DMS53 treated with DMSO at 0.1 percent for 48 hours (cell line): Measurements from ENCODE around the gene GPS1.

Source experiments
- DNase-seq: peaks from one replicate; lab custom pipeline; 2025; ENCODE audit not compliant: unreplicated experiment; lab: John Stamatoyannopoulos, UW

The GPS1 gene

DNA sequence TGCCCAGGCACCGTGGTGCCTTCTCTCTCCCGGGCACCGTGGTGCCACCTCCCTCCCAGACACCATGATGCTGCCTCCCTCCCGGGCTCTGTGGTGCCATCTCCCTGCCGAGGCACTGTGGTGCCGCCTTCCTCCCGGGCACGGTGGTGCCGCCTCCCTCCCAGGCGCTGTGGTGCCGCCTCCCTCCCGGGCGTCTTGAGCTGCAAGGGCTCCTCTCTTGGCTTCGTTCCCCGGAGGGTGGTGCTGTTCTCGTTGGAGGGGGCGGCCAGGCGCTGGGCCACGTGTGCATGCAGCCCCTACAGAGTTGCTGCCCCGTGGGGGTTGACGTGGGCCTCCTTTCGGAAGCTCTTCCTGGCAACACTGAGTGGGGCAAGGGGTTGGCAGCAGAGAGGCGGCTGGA, 37.3 kb upstream of the GPS1 start:
- no peak for DNase-seq

DNA sequence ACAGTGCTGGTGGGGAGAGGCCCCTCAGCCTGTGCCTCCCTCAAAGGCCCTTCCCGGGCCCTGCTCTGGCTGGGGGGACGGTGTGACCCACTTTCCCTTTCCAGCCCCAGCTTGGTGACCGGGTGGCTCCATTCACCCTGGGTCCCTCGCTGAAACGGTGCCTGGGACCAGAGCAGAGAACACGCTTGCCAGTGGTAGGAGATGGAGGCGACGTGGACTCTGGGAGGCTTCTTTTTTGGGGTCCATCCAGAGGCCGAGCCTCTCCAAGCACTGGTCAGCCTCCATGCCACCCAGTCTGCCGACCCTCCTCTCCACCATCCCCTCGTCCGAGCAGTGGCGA, 36.8 kb upstream of the GPS1 start:
- no peak for DNase-seq

DNA sequence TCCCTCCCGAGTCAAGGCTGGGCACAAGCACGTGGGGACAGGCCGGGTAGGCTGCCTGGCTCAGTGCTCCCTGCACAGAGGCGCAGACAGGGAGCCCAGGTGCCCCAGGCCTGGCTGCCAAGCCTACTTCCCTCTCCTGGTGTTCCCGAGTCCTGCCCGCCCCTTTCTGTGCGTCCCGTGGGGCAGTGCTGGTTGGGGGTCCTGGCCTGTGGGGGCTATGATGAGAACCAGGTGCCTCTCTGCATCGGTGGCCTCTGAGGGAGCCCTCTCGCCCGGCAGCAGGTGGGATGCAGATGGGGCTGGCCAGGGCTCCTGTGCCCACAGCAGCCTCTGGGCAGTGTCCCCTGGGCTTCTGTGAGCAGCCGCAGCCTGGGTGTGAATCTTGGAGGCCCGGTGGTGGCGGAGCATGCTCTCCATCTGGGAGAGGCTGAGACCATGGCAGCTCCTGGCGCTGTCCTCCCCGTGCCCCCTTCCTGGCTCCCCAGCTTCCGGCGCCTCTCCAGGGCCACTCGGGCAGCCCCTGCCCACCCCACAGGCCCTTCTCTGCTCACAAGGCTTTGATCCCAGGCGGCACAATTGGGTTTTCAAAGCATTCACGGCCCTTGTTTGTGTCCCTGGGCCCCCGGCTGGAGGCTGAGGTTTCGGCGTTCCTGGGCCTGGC, 36.3 kb upstream of the GPS1 start:
- no peak for DNase-seq

DNA sequence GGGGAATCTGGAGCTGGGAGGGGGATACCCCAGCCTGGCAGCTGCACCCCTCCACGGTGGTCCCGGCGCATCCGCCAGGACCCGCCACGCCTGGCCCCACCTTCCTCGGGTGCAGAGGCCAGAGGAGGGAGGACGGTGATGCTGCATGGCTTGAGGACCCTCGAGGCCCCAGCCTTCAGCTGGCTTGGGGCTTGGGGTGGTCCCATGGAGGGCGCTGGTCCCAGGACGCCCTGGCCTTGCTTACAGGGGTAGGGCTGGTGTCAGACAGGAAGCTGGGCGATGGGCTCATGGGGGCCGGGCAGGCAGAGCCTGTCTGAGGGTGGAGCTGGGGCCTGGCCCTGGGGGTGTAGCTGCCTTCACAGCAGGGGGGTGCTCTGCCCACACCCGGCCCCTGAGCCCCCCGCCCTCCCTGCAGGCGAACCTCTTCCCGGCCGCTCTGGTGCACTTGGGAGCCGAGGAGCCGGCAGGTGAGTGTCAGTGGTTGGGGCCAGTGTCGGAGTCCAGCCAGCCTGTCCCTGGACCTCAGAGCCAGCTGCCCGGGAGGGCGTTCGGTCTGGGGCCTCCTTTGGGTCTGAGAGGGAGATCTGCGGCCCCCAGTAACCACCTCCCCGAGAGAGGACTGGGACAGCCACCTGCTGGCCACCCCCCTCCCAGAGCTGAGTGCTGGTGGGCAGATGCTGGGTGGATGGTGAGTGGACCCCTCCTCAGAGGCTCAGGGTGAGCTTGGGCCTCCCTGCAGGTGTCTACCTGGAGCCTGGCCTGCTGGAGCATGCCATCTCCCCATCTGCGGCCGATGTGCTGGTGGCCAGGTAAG, 35.4 kb upstream of the GPS1 start:
- no peak for DNase-seq

DNA sequence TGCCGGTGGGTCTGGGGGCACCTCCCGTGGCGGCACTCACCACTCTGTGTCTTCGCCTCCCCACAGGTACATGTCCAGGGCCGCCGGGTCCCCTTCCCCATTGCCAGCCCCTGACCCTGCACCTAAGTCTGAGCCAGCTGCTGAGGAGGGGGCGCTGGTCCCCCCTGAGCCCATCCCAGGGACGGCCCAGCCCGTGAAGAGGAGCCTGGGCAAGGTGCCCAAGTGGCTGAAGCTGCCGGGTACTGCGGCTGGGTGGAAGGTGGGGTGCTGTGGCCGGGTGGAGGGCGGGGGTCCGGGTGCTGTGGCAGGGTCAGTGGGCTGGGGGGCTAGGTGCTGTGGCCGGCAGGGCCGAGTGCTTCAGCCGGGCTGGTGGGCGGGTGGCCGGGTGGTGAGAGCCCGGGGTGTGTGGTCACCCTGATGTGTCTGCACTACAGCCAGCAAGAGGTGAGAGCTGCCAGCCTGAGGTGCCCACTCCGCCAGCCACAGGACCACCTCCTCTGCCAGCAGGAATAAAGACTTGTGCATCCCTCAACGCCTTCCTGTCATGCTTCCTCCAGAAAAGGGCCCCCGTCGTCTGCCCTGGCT, 34.7 kb upstream of the GPS1 start:
- no peak for DNase-seq

DNA sequence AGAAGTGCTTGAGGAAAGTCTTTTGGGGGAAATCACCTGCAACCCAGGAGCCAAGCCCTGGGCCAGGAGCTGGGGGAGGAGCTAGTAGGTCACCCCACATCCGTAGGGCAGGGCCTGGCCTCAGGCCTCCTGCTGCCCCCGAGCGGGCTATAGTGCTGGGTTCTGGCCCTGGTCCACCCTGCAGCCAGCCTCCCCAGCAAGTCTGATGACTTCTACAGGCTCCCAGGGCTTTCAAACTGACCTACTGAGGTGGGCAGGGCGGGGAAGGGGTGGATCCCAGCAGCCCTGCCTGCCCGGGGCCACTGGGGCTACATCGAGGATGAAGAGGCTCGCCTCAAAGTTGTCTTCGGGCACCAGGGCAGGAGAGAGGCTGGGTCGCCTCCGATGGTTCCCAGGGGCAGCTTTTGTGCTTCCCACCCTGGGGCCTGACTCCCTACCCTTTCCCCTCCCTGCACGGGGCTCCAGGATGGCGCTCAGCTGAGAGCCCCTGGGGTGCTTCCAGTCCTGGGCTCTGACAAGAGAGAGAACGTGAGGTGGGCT, 34.0 kb upstream of the GPS1 start:
- no peak for DNase-seq

DNA sequence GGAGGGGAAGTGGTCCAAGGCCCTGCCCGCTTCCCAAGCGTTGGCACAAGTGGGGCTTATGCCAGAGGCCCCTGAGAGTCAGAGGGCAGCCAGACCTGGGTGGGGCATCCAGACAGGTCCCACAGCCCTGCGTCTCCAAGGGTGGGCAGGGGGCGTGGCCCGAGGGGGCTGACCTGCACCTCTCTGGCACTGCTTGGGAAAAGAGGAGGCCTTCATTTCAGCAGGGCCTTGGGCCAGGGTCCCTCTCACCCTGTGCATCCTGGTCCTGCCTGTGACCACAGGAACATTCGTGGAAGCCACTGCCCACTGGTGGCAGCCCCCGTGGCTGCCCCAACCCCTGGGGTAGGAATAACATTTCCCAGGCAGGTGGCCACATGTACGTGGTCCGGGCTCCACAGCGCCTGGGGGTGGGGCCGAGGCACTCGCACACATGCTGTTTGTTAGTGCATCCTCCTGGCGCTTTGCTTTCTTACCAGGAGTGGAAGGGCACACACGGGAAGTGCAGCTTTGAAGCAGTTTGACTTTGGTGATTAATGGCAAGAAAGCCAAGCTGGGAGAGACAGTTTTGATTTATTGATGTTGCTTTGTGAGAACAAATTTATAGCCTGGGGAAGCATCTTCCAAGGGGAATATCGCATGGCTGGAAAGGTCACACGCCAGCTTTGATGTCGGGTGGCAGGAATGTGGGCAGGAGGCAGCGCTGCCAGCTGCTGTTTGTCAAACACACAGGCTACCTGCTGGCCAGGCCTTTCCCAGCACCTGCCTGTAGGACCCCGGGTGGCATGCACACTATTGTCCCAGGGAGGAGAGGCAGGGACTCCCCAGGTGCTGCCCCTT, 33.3 kb upstream of the GPS1 start:
- DNase-seq: peak; percentile 42

DNA sequence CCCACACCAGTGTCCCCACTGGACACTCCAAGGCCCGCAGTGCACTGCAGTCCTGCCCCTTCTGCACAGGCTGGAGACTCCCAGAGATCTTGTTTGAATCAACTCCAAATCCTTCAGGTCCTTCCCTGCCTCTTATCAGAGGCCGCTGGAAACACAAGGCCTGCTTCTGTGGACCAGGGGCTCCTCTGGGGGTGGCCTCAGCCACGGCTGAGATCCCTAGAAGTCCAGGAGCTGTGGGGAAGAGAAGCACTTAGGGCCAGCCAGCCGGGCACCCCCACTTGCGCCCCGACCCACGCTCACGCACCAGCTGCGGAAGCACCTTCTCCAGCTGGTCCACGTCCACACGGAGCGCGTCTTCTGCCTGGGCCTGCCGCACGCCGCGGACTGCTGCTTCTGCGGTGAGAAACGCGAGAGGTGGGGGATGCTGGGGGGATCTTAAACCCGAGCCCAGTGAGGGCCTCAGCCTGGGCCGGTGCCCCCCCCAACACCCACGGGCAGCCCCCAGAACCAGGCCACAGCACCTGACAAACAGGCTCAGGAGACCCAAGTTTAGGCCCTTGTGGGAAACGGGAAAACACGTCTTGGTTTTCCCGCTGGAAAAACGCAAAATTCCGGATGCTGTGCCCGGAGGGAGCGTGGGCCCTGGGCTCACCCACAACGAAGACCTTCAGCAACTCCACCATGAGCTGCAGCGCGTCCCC, 32.6 kb upstream of the GPS1 start:
- DNase-seq: no peak

DNA sequence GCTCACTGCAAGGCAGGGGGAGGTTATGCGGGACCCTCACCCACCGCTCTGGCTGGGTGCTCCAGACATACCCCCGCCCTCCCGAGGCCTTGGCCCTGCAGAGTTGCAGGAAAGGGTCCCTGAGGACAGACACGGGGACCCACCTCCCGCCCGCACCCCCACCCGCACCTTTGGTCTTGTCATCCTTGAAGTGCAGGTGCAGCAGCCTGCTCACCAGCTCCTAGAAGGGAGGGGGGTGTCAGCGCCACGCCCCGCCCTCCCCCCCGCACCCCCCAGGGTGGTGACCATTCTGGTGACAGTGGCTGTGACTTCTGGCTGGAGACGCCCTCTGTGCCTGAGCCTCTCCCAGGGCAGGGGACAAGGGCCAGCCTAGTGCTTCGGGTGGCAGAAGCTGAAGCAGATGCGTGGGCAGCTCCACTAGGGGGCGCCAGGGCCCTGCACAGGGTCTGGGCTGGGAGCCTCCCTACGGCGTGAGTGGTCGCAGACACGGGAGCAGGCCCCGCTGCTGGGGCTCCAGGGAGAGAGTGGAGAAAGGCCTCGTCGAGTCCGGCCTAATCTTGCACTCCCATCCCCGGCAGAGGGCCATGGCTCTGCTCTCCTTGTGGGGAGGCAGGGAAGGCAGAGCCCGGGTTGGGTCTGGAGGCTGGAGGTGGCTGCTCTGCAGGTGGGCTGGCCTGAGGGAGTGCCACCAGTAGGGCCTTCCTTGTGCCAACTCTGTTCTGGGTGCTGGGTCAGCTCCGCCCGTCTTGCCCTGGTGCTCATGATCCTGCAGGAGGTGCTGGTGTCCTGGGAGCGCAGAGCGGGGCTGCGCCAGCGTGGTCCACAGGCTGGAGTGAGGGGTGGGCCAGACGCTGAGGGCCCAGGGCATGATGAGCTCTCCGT, 31.8 kb upstream of the GPS1 start:
- DNase-seq: peak; percentile 39

DNA sequence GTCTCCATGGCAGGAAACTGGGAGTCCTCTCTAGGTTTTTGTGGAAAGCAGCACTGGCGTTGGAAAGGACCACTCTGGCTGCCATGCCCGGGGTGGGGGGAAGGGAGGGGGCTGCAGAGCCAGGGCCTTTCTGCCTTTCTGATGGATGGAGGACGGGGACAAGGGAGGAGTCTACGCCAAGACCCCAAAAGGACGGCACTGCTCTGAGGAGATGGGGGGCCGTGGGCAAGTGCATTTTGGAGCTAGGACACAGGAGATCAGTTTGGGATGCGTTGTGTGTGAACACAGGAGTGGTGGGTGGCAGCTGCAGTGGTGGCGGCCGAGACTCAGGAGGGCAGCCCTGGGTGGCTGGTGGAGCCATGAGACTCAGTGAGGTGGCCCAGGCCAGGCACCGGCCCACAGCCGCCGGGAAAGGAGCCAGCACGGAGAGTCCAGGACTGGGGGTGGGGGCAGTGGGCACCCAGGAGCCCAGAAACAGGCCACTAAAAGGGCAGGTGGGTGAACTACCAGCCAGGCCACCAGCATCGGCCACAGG, 31.1 kb upstream of the GPS1 start:
- no peak for DNase-seq

DNA sequence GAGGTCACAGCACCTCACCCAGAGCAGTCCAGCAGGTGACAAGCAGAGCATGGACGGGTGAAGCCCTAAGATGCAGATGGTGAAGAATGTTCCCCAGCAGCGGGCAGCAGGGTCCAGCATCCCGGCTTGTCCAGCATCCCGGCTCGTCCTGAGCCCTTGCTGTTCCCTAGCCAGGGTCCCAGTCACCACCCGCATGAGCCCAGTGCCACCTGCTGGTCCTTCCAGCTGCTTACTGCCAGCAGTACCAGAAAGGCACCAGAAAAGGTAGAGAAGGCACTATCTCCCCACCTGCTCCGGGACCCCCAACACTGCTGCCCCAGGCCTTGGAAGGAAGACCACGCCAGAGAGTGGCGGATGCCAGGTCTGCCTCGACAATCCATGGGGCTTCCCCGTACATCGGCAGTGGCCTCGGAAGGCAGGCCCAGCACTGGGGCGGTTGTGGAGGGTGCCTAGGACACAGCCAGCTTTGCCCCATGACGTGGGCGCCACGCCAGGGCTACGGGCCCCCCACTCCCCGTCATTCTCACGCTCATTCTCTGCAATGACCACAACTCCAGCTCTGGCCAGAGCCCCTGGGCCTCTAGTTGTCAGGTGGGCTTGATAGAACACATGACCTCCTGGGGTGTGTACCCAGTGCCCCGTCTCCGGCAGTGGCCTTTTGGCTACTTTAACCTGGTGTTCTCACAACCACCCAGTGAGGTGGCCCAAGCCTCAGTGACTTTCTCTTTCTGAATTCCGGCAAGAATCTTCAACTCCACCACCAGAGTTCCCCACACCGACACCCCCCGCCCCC, 30.4 kb upstream of the GPS1 start:
- peak; percentile 88 for DNase-seq

DNA sequence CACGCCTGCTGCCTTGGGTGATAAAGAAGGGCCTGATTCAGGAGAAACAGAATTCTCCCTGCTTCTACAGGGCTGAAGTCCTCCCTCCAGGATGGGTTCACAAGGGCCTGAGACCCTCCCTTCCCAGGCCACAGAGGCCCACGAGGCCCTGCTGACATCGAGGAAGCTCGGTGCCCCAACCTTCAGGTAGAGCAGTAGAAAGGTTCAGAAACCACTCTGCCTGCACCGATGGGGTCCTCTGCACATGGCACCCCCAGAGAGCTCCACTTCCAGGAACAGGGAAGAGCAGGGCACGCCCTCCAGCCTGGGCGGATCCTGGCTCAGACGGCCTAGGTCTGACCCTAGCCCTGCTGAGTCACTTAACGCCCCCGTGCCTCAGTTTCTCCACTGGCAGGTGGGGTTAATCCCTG, 29.8 kb upstream of the GPS1 start:
- DNase-seq: no peak

DNA sequence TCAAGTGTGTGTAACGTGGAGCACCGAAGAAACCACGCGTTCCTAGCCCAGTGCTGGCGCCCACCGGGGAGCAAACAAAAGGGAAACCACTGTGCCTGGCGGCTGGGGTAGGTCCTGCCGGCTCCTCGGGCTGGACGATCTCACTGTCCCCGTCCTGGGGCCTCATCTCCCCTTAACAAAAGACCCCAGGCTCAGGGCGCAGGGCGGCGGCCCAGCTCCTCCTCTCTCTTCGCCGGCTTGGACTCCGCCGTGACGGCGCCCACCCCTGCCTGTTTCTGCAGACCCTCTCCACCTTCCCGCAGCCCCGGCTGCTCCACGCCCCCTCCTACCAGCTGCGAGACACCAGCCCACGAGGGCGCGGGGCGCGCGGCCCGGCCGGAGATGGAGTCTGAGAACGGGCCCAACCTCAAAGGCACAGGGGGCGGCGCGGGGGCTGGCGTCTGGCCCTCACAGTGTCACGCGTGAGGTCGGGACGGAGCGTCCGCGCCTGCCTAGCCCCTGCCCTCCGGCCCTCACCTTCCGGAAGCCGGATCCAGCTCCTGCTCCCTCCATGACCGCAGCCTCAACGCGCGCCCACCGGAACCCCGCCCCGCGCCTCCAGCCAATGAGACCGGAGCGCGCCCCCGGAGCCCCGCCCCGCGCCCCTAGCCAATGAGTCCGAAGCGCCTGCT, 29.3 kb upstream of the GPS1 start, which contains the start of gene CENPX:
CENPX (minus strand) TSS at position 569 of the 671 bp plus-strand sequence; CDS start at position 552, 17 bp downstream.
- DNase-seq: peak; percentile 34

DNA sequence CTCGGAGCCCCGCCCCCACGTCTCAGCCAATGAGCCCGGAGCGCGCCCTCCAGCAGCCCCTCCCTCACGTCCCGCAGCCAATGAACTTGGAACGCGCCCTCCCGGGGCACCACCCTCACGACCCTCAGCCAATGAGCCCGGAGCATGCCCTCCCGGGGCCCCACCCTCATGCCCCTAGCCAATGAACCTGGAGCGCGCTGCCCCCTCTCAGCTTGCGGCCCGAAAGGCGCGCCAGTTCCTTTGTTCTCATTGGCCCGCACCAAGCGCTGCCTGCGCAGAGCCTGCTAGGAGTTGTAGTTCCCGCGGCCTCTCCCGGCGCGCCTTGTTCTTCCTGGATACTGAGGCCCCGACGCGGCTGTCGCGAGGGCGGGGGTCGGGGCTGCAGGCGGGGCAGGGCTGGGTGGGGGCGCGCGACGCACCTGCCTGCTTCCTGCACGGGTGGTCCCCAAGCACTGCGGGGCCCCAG, 28.7 kb upstream of the GPS1 start, which contains the start of gene LRRC45:
LRRC45 (plus strand) TSS at position 325 of the 466 bp plus-strand sequence. CDS start 339 bp downstream, outside the sequence.
- peak; percentile 99 for DNase-seq

DNA sequence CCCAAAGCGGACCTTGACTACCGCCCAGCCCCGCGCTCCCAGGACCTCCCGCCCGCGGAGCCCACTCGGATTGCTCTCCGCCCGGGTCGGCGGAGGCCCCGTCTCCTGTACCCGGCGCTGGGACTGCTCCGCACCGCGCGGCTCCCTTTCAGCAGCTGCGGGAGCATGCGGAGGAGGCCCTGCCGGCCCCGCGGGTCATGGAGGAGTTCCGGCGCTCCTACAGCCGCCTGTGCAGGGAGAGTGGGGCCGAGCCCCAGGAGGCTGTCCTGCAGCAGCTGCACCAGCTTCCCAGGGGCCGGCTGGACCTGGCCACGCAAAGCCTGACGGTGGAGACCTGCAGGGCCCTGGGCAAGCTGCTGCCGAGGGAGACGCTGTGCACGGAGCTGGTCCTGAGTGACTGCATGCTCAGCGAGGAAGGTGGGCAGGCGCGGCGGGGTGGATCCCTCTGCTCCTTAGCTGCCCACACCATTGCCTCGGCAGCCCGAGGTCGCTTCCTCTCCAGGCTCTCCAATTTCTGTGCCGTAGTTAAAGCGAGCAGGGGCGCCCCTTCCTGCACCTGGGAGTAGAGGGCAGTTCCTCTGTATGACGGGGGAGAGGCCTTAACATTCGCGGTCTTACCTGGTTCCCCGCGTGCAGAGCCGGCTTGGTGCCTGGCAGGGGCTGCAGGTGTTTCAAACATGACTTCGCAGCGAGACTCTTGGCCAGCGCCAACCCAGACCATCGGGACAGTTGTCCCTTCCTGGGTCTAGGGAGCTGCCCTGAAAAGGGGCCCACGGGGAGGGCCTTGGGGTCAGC, 28.1 kb upstream of the GPS1 start:
- DNase-seq: peak; percentile 48

DNA sequence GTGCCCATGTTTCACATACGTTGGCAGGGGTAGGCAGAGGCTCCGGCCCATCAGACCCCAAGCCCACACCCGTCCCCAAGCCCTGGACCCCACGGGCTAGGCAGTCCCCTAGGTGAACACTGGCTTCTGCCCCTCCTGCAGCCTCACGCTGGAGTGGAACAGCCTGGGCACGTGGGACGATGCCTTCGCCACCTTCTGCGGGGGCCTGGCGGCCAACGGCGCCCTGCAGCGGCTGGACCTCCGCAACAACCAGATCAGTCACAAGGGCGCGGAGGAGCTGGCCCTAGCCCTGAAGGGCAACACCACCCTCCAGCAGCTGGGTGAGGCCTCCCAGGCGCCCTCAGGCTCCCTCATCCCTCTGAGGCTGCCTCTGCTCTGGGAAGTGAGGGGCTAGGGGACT, 26.8 kb upstream of the GPS1 start:
- no peak for DNase-seq
